HepG2 (cell line): ENCODE results near the gene PRKCE. TPM values are rescaled to one million over a fixed set of nuclear protein-coding genes. Genes with fewer than 3 reads are reported as not detected.

Experiments used
- ATAC-seq: fragments of 200-7000 bp; cut with Tn5 transposase; 3 replicates; pipeline ENCODE4 v1.9.1; 2020; ENCODE audit warnings: mild to moderate bottlenecking, moderate library complexity
- BruUV-seq: library from RNA; stranded (reverse); fragments of 400-500 nt; replicated peaks from 2 replicates; lab custom pipeline; 2021; lab: Mats Ljungman, UMichigan
- CTCF ChIA-PET: fragments of 300-600 bp; formaldehyde crosslinking; extraction: SDS; loops from one replicate; lab custom pipeline; 2021; ENCODE audit warnings: low total read pairs, inconsistent platforms, low intra/inter-chr PET ratio; lab: Yijun Ruan, JAX
- POLR2A ChIA-PET: fragments of 350-600 bp; sonication (Branson Sonifier 250); formaldehyde crosslinking; loops from one replicate; lab custom pipeline; 2020; ENCODE audit warnings: antibody characterized with exemption, inconsistent platforms; lab: Yijun Ruan, JAX
- DNase-seq: peaks from one replicate; pipeline ENCODE4 v3.0.0-alpha.2; 2015; ENCODE audit warnings: low spot score
- FAIRE-seq: peaks from 3 replicates; lab custom pipeline; 2011; peaks lifted over from hg19 to GRCh38; lab: Jason Lieb, UNC
- H2AFZ ChIP-seq: one replicate; pipeline ENCODE4 v1.6.1; 2011; ENCODE audit warnings: low read length, inconsistent platforms
- H3K27ac ChIP-seq: fragments of 300-600 bp; 3 replicates; pipeline ENCODE4 v1.8.0; 2011; ENCODE audit warnings: mixed run types, mild to moderate bottlenecking, mixed read lengths, low read length, inconsistent platforms; ENCODE audit not compliant: insufficient read depth; ENCODE audit errors: extremely low read length
- H3K27me3 ChIP-seq, 2 experiments: fragments of 200-600 bp in 1 of 2; 2 replicates in 1 of 2; 3 replicates in 1 of 2; pipeline versions ENCODE4 v1.6.0 to v1.8.0; 2011; ENCODE audit warnings: low read length in 2 of 2, mild to moderate bottlenecking in 2 of 2, moderate library complexity in 2 of 2, inconsistent platforms in 1 of 2; ENCODE audit not compliant: insufficient read depth in 2 of 2, control insufficient read depth in 1 of 2
- H3K36me3 ChIP-seq, 2 experiments: fragments of 200-600 bp in 1 of 2; replicated peaks in 1 of 2; 2 replicates in 1 of 2; 3 replicates in 1 of 2; pipeline versions ENCODE4 v1.5.1 to v1.8.0; 2011; ENCODE audit warnings: low read length in 2 of 2, inconsistent platforms in 1 of 2; ENCODE audit not compliant: insufficient read depth in 2 of 2, control insufficient read depth in 1 of 2
- H3K4me1 ChIP-seq: 2 replicates; pipeline ENCODE4 v1.5.1; 2012; ENCODE audit warnings: low read length, inconsistent platforms; ENCODE audit not compliant: insufficient read depth
- H3K4me2 ChIP-seq: 2 replicates; pipeline ENCODE4 v1.6.0; 2011; ENCODE audit warnings: low read depth, low read length, inconsistent platforms
- H3K4me3 ChIP-seq, 3 experiments: fragments of 200-600 bp in 1 of 3; sonication (generic), shearing (Covaris generic) in 1 of 3; replicated peaks in 1 of 3; 2 replicates each; pipeline ENCODE4 v1.5.1; 2011 to 2016; ENCODE audit warnings: low read length in 3 of 3, inconsistent platforms in 2 of 3, low read depth in 2 of 3, mild to moderate bottlenecking in 2 of 3, control low read depth in 1 of 3, mixed read lengths in 1 of 3; ENCODE audit not compliant: insufficient read depth in 1 of 3
- H3K79me2 ChIP-seq: one replicate; pipeline ENCODE4 v1.6.1; 2011; ENCODE audit warnings: low read length, inconsistent platforms; ENCODE audit not compliant: insufficient read depth
- H3K9ac ChIP-seq: 2 replicates; pipeline ENCODE4 v1.6.0; 2011; ENCODE audit warnings: mild to moderate bottlenecking, low read depth, low read length, inconsistent platforms; ENCODE audit not compliant: insufficient read depth
- H3K9me3 ChIP-seq: 2 replicates; pipeline ENCODE4 v1.5.1; 2012; ENCODE audit warnings: mild to moderate bottlenecking, low read length
- H4K20me1 ChIP-seq: 2 replicates; pipeline ENCODE4 v1.6.0; 2011; ENCODE audit warnings: inconsistent platforms, mild to moderate bottlenecking, low read length, moderate library complexity; ENCODE audit not compliant: insufficient read depth
- ATF4 ChIP-seq, 2 experiments: fragments of 450-650 bp in 1 of 2; sonication (generic) in 1 of 2; formaldehyde crosslinking; IDR thresholded peaks; 2 replicates each; pipeline versions ENCODE4 v1.5.0 to v1.8.0; 2020 to 2022; ENCODE audit warnings: mild to moderate bottlenecking in 1 of 2, missing genetic modification reagents in 1 of 2
- BCL6 ChIP-seq: IDR thresholded peaks from 2 replicates; pipeline ENCODE4 v1.6.1; 2016; ENCODE audit warnings: missing genetic modification reagents, missing compliant biosample characterization
- CC2D1A ChIP-seq: sonication (generic); formaldehyde crosslinking; IDR thresholded peaks from 2 replicates; pipeline ENCODE4 v1.8.1; 2023; ENCODE audit warnings: mild to moderate bottlenecking, missing genetic modification reagents
- CENPT ChIP-seq: sonication (generic); formaldehyde crosslinking; IDR thresholded peaks from 2 replicates; pipeline ENCODE4 v1.8.0; 2022; ENCODE audit warnings: low read depth, mild to moderate bottlenecking, moderate library complexity, missing genetic modification reagents
- CREB1 ChIP-seq, 2 experiments: fragments of 450-650 bp in 1 of 2; IDR thresholded peaks; 2 replicates each; pipeline ENCODE4 v1.6.1; 2016 to 2017; ENCODE audit warnings: control low read depth in 1 of 2, mild to moderate bottlenecking in 1 of 2, missing compliant biosample characterization in 1 of 2, missing genetic modification characterization in 1 of 2
- E2F2 ChIP-seq: sonication (generic); formaldehyde crosslinking; IDR thresholded peaks from 2 replicates; pipeline ENCODE4 v1.4.0; 2020; ENCODE audit warnings: missing genetic modification reagents, borderline replicate concordance
- KLF6 ChIP-seq: IDR thresholded peaks from 2 replicates; pipeline ENCODE4 v1.8.0; 2016; ENCODE audit warnings: missing biosample characterization, missing genetic modification reagents
- LCORL ChIP-seq, 2 experiments: fragments of 450-650 bp in 1 of 2; sonication (generic) in 1 of 2; formaldehyde crosslinking in 1 of 2; IDR thresholded peaks; 2 replicates each; pipeline versions ENCODE4 v1.5.0 to v1.6.1; 2017 to 2020; ENCODE audit warnings: antibody characterized with exemption in 1 of 2, missing genetic modification reagents in 1 of 2
- MIXL1 ChIP-seq: IDR thresholded peaks from 2 replicates; pipeline ENCODE4 v1.6.1; 2016
- SCMH1 ChIP-seq: sonication (generic); formaldehyde crosslinking; IDR thresholded peaks from 2 replicates; pipeline ENCODE4 v1.9.0; 2021; ENCODE audit warnings: missing genetic modification reagents, mild to moderate bottlenecking, borderline replicate concordance
- SIX1 ChIP-seq: sonication (generic); formaldehyde crosslinking; IDR thresholded peaks from 2 replicates; pipeline ENCODE4 v1.4.0; 2020; ENCODE audit warnings: missing genetic modification reagents, borderline replicate concordance
- TBL1XR1 ChIP-seq: fragments of 150-350 bp; IDR thresholded peaks from 2 replicates; pipeline ENCODE4 v1.6.1; 2014; ENCODE audit warnings: borderline replicate concordance, low read length; ENCODE audit not compliant: partially characterized antibody
- TBP ChIP-seq: sonication (generic); formaldehyde crosslinking; IDR thresholded peaks from 2 replicates; pipeline ENCODE4 v1.5.0; 2020; ENCODE audit warnings: missing genetic modification reagents
- ZIK1 ChIP-seq: sonication (generic); formaldehyde crosslinking; IDR thresholded peaks from 2 replicates; pipeline ENCODE4 v1.5.0; 2020; ENCODE audit warnings: mild to moderate bottlenecking, low read depth, missing genetic modification reagents, borderline replicate concordance
- ZNF101 ChIP-seq: sonication (generic); formaldehyde crosslinking; IDR thresholded peaks from 2 replicates; pipeline ENCODE4 v1.4.0; 2020; ENCODE audit warnings: mild to moderate bottlenecking, low read depth, missing genetic modification reagents, borderline replicate concordance
- ZNF367 ChIP-seq: sonication (generic); formaldehyde crosslinking; IDR thresholded peaks from 2 replicates; pipeline ENCODE4 v1.4.0; 2020; ENCODE audit warnings: missing genetic modification reagents, borderline replicate concordance
- ZNF562 ChIP-seq: sonication (generic); formaldehyde crosslinking; IDR thresholded peaks from 2 replicates; pipeline ENCODE4 v1.8.0; 2022; ENCODE audit warnings: missing genetic modification reagents, borderline replicate concordance
- ZNF713 ChIP-seq: sonication (generic); formaldehyde crosslinking; IDR thresholded peaks from 2 replicates; pipeline ENCODE4 v1.4.0; 2020; ENCODE audit warnings: mild to moderate bottlenecking, missing genetic modification reagents
- ZSCAN20 ChIP-seq: sonication (generic); formaldehyde crosslinking; IDR thresholded peaks from 2 replicates; pipeline ENCODE4 v1.4.0; 2020; ENCODE audit warnings: missing genetic modification reagents, mild to moderate bottlenecking, borderline replicate concordance
- WGBS: methylation state at CpG from one replicate; pipeline ENCODE4 v1.1.6; 2017; ENCODE audit warnings: low lambda C conversion rate; 5-methylcytosine and 5-hydroxymethylcytosine counted together
- in situ Hi-C: cut with HindIII; loops from 2 replicates; pipeline ENCODE4 v1.10.0; 2017; ENCODE audit warnings: low pct_unique_long_range_greater_than_20kb; ENCODE audit not compliant: extremely low pct_ligation_motif_present
- intact Hi-C: fragments of 100-400 bp; cut with micrococcal nuclease; formaldehyde crosslinking; loops from one replicate; pipeline ENCODE4 v1.10.0; 2022; ENCODE audit not compliant: unreplicated experiment
- polyA plus RNA-seq, 8 experiments: library from polyadenylated mRNA; depleted of rRNA in 3 of 8; stranded (reverse) in 7 of 8; unstranded in 1 of 8; fragments of >200 nt; fragmentation: Illumina TruSeq in 4 of 8; extraction: Trizol in 4 of 8; gene quantifications; 2 replicates each; pipeline versions ENCODE4 v1.2.1 to v1.2.3, GENCODE V29; 2011 to 2016; ENCODE audit warnings: low read depth in 4 of 8, missing spikeins in 1 of 8, mixed read lengths in 1 of 8; ENCODE audit not compliant: insufficient read depth in 1 of 8
- total RNA-seq, 5 experiments: library from RNA; depleted of rRNA; stranded (reverse); fragments of >200 nt; fragmentation: Illumina TruSeq; extraction: Trizol; gene quantifications; 2 replicates each; pipeline ENCODE4 v1.2.3, GENCODE V29; 2016; ENCODE audit warnings: low read depth in 1 of 5
- TF ChIP-seq, protein P1 (sequence below): fragments of 450-650 bp; IDR thresholded peaks from 2 replicates; pipeline ENCODE4 v1.6.1; 2016

The PRKCE gene
- total and polyA plus RNA-seq, 2 of the 13 experiments (the other 11 are each of a cell fraction or from before 2014, with no cell fraction given): 1.0 to 3.9 TPM

DNA sequence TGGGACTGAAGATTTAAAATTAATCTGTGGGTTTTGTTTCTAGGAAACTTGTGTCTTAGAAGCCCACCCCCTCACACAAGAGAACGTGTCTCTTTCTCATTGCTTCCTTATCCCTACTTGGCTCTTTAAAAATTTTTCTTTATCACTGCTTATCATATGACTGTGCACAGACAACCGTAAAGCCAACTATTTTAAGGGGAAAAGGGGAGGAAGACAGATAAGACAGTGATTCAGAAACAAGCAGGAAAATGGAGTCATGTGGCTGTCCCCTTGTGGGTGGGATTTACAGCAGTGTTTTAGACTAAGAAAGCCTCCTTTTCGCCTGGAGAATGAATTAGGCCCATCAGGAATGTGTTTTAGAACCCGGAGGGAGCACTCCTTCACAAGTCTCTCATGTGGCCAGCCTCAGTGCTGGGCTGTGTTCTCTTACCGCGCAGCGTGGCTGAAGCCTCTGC is 17.6 kb downstream of the PRKCE start:
- no peaks in the 10 kb centered on the region for H4K20me1 ChIP-seq
- H3K27ac ChIP-seq: no peak overlapping the region
- WGBS: 67% methylated on average over 7 of the region's 7 CpGs
- H3K4me3 ChIP-seq: no peak overlapping the region
- no peaks in the 10 kb centered on the region for H3K9me3 ChIP-seq
- TF ChIP-seq CC2D1A (no peak), ZNF562 (CRISPR knock-in tag) (no peak), MIXL1 (no peak), ZNF101 (CRISPR knock-in tag) (no peak), TBP (CRISPR knock-in tag) (no peak), TBL1XR1 (no peak), CENPT (CRISPR knock-in tag) (no peak), ZIK1 (CRISPR knock-in tag) (no peak), SCMH1 (no peak), SIX1 (CRISPR knock-in tag) (no peak), ATF4 (CRISPR knock-in tag; IDR thresholded peaks at IDR 0.05) (no peak), ZNF713 (CRISPR knock-in tag) (no peak), ZNF367 (CRISPR knock-in tag) (no peak), ZSCAN20 (no peak), BCL6 (no peak), KLF6 (no peak), CREB1 (IDR thresholded peaks at IDR 0.05) (no peak), CREB1 (CRISPR knock-in tag; IDR thresholded peaks at IDR 0.05) (no peak), E2F2 (CRISPR knock-in tag) (no peak), LCORL (IDR thresholded peaks at IDR 0.05) (no peak), LCORL (CRISPR knock-in tag; IDR thresholded peaks at IDR 0.05) (no peak)
- TF ChIP-seq, protein P1, sequence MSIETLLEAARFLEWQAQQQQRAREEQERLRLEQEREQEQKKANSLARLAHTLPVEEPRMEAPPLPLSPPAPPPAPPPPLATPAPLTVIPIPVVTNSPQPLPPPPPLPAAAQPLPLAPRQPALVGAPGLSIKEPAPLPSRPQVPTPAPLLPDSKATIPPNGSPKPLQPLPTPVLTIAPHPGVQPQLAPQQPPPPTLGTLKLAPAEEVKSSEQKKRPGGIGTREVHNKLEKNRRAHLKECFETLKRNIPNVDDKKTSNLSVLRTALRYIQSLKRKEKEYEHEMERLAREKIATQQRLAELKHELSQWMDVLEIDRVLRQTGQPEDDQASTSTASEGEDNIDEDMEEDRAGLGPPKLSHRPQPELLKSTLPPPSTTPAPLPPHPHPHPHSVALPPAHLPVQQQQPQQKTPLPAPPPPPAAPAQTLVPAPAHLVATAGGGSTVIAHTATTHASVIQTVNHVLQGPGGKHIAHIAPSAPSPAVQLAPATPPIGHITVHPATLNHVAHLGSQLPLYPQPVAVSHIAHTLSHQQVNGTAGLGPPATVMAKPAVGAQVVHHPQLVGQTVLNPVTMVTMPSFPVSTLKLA: no peak
- TF ChIP-seq, all 625 proteins: peak for 0
- no peak for ATAC-seq
- ChIA-PET CTCF (no interaction called here), POLR2A (no interaction called here)
- FAIRE-seq: no peak
- no peak overlapping the region for H2AFZ ChIP-seq
- no peaks in the 10 kb centered on the region for H3K4me1 ChIP-seq
- no TSS peak for BruUV-seq
- H3K27me3 ChIP-seq: no peaks in the 10 kb centered on the region
- no peaks in the 10 kb centered on the region for H3K36me3 ChIP-seq
- intact Hi-C loops (no loop called here), in situ Hi-C loops (no loop called here)
- H3K4me2 ChIP-seq: no peak overlapping the region
- no peak for DNase-seq
- no peak overlapping the region for H3K9ac ChIP-seq
- no peaks in the 10 kb centered on the region for H3K79me2 ChIP-seq
